Mucosa of rectum (tissue), 2 donors: ENCODE results near the gene HECTD4.
"Not testable (repeated sequence)": the region's sequence is repeated elsewhere in the genome, so short reads cannot be mapped to it uniquely, and the experiment has no call there.

Experiments
- H3K27ac ChIP-seq, 2 donors: one replicate each; pipeline ENCODE4 v1.7.0; 2013; ENCODE audit warnings: inconsistent platforms in 2 of 2, low read depth in 2 of 2, low read length in 2 of 2
- H3K27me3 ChIP-seq, 2 donors: one replicate each; pipeline ENCODE4 v1.7.0; 2013; ENCODE audit warnings: low read length in 2 of 2; ENCODE audit not compliant: control insufficient read depth in 2 of 2, insufficient read depth in 2 of 2
- H3K36me3 ChIP-seq, 2 donors: one replicate each; pipeline ENCODE4 v1.7.0; 2013; ENCODE audit warnings: low read length in 2 of 2; ENCODE audit not compliant: control insufficient read depth in 2 of 2, insufficient read depth in 2 of 2
- H3K4me1 ChIP-seq, 2 donors: one replicate each; pipeline ENCODE4 v1.7.0; 2013; ENCODE audit warnings: low read length in 2 of 2, mild to moderate bottlenecking in 1 of 2; ENCODE audit not compliant: control insufficient read depth in 2 of 2, insufficient read depth in 2 of 2
- H3K4me3 ChIP-seq, 2 donors: one replicate each; pipeline ENCODE4 v1.7.0; 2013; ENCODE audit warnings: low read length in 2 of 2
- H3K9ac ChIP-seq, 2 donors: one replicate each; pipeline ENCODE4 v1.7.0; 2013; ENCODE audit warnings: low read length in 2 of 2, low read depth in 1 of 2, mild to moderate bottlenecking in 1 of 2
- H3K9me3 ChIP-seq, 2 donors: one replicate each; pipeline ENCODE4 v1.7.0; 2013; ENCODE audit warnings: low read length in 2 of 2; ENCODE audit not compliant: control insufficient read depth in 2 of 2
- donor health status: healthy.
- donor health status: Normal muscosa, but diverticular disease.

Gene HECTD4

DNA sequence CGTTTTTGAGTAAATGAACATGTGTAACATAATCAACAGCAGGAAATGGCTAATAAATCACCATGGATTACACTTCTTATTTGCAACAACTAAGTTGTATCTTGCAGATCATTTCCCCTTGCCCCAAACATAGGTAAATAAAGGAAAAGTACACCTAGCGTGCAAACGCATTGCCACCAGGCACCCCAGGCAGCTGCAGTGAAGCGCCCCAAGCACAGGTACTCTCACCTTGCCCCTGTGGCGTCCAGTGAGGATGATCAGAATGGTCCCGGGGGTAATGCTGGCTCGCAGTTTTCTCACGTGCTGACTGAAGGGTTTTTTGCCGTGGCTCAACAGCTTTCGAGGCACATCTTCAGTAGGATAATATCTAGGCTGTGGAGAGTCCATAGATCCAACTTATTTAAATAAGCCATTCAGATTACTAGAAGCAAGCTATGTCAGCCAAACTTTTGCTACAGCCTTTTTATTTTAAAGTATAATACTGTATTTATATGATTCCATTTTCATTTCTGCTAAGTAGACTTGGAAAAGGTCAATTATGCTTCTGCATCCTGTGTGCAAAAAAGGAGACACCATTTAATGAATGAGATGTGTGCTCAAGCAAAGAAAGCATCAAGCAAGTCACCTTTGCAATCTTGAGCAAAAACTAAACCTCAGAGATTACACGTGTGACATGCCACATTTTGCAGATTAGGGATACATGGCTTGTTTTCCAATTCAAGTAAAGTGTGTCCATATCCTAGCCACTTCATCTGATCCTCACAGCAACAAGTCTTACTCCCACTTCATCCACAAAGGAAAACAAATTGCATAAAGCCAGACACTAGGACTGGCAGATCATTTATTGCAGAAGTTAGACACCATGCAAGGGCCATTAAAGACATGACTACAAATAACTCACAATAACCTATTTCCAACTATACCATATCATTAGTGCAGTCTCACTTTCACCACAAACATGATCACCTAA is 24.6 kb upstream of the HECTD4 start:
- Histone ChIP-seq H3K9ac (no peak overlapping the region), H3K9me3 (no peaks in the 10 kb centered on the region), H3K4me3 (no peak overlapping the region), H3K27ac (no peak overlapping the region), H3K4me1 (peaks cover 4 to 13% of the 10 kb centered on the region in 2 donors), H3K27me3 (no peaks in the 10 kb centered on the region), H3K36me3 (peaks cover 32 to 38% of the 10 kb centered on the region in 2 donors)

DNA sequence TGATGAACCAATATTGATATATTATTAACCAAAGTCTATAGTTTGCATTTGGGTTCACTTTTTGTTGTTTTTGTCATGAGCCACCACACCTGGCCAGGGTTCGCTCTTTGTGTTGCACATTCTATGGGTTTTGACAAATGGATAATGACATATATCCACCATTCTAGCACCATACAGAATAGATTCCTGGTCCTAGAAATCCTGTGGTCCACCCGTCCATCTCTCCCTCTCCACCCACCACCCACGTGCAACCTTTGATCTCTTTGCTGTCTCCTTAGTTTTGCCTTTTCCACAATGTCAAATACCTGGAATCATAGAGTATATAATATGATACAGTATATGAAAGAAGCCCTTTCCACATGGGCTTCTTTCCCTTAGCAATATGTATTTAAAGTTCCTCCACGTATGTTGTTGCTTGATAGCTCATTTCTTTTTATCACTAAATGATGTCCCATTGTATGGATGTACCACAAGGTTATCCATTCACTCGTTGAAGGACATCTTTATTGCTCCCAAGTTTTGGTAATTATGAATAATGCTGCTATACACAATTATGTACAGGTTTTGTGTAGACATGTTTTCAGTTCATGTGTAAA is 19.8 kb upstream of the HECTD4 start:
- Histone ChIP-seq H3K4me1 (peaks cover 0 to under 1% of the 10 kb centered on the region in 2 donors), H3K9ac (no peak overlapping the region), H3K36me3 (peaks cover 24 to 27% of the 10 kb centered on the region in 2 donors), H3K4me3 (no peak overlapping the region), H3K27me3 (no peaks in the 10 kb centered on the region), H3K9me3 (no peaks in the 10 kb centered on the region), H3K27ac (no peak overlapping the region)

DNA sequence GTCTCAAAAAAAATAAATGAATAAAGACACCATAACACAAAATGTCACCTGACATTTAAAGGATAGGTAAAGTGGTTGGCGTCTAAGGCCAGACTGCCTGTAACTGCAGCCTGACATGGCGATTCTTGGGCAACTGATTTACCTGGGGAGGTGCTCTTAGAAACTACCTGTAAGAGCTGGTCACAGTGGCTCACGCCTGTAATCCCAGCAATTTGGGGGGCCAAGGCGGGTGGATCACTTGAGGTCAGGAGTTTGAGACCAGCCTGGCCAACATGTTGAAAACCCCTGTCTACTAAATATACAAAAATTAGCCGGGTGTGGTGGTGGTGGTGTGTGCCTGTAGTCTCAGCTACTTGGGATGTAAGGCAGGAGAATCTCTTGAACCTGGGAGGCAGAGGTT is 18.8 kb upstream of the HECTD4 start:
- no peak overlapping the region for H3K4me3 ChIP-seq
- no peak overlapping the region for H3K27ac ChIP-seq
- H3K4me1 ChIP-seq: no peaks in the 10 kb centered on the region
- H3K9ac ChIP-seq: no peak overlapping the region
- peaks cover 16 to 18% of the 10 kb centered on the region in 2 donors for H3K36me3 ChIP-seq
- no peaks in the 10 kb centered on the region for H3K9me3 ChIP-seq
- H3K27me3 ChIP-seq: no peaks in the 10 kb centered on the region

DNA sequence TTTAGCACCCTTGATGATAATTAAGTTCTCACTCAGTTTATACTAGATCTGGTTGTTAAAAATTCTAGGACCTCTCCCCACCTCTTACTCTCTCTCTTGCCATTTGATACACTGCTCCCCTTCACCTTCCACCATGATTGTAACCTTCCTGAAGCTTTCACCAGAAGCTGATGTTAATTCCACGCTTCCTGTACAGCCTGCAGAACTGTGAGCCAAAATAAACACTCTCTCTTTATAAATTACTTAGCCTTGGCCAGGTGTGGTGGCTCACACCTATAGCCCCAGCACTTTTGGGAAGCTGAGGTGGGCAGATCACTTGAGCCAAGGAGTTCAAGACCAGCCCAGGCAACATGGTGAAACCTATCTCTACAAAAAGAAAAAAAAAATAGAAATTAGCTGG is 11.1 kb upstream of the HECTD4 start:
- Histone ChIP-seq H3K4me3 (no peak overlapping the region), H3K27ac (no peak overlapping the region), H3K4me1 (no peaks in the 10 kb centered on the region), H3K9ac (no peak overlapping the region), H3K36me3 (no peaks in the 10 kb centered on the region), H3K9me3 (no peaks in the 10 kb centered on the region), H3K27me3 (no peaks in the 10 kb centered on the region)

DNA sequence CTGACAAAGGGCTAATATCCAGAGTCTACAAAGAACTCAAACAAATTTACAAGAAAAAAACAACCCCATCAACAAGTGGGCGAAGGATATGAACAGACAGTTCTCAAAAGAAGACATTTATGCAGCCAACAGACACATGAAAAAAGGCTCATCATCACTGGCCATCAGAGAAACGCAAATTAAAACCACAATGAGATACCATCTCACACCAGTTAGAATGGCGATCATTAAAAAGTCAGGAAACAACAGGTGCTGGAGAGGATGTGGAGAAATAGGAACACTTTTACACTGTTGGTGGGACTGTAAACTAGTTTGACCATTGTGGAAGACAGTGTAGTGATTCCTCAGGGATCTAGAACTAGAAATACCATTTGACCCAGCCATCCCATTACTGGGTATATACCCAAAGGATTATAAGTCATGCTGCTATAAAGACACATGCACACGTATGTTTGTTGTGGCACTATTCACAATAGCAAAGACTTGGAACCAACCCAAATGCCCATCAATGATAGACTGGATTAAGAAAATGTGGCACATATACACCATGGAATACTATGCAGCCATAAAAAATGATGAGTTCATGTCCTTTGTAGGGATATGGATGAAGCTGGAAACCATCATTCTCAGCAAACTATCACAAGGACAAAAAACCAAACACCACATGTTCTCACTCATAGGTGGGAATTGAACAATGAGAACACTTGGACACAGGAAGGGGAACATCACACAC is 7.9 kb upstream of the HECTD4 start:
- H3K27me3 ChIP-seq, H3K36me3 ChIP-seq, H3K9ac ChIP-seq, H3K4me3 ChIP-seq, H3K27ac ChIP-seq, H3K4me1 ChIP-seq, H3K9me3 ChIP-seq: not testable (repeated sequence)

DNA sequence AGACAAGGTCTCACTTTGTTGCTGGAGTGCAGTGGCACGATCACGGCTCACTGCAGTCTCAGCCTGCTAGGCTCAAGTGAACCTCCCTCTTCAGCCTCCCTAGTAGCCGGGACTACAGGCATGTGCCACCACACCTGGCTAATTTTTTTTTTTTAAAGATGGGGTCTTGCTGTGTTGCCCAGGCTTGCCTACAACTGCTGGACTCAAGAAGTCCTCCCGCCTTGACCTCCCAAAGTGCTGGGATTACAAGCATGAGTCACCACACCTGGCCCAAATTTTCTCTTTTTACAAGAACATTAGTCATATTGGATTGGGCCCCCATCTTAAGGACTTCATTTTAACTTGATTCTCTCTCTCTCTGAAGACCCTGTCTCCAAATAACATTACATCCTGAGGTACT is 7.0 kb upstream of the HECTD4 start:
- Histone ChIP-seq H3K36me3 (no peaks in the 10 kb centered on the region), H3K4me1 (no peaks in the 10 kb centered on the region), H3K27ac (no peak overlapping the region), H3K9ac (no peak overlapping the region), H3K9me3 (no peaks in the 10 kb centered on the region), H3K27me3 (no peaks in the 10 kb centered on the region), H3K4me3 (no peak overlapping the region)

DNA sequence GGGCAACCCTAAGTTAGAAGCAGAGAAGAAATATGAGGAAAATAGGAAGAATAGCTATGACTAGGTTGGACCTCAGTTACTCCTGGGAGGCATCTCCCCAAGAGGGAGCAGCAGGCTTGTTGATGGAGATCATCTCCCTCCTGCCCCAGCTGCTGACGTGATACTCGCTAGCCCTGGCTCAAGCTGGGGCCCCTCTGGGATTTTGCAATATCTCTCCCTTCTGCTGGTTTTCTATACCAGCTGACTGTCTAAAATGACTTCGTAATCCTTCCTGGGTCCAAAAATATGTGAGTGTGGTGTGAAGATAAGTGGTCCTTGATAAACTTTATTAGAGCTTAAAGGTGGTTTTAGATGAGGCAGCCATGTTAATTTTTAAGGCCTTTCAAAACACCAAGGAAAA is 4.5 kb upstream of the HECTD4 start:
- H3K9ac ChIP-seq: no peak overlapping the region
- no peak overlapping the region for H3K4me3 ChIP-seq
- H3K36me3 ChIP-seq: no peaks in the 10 kb centered on the region
- H3K27ac ChIP-seq: no peak overlapping the region
- peaks cover 0 to 4% of the 10 kb centered on the region in 2 donors for H3K4me1 ChIP-seq
- no peaks in the 10 kb centered on the region for H3K27me3 ChIP-seq
- H3K9me3 ChIP-seq: no peaks in the 10 kb centered on the region

DNA sequence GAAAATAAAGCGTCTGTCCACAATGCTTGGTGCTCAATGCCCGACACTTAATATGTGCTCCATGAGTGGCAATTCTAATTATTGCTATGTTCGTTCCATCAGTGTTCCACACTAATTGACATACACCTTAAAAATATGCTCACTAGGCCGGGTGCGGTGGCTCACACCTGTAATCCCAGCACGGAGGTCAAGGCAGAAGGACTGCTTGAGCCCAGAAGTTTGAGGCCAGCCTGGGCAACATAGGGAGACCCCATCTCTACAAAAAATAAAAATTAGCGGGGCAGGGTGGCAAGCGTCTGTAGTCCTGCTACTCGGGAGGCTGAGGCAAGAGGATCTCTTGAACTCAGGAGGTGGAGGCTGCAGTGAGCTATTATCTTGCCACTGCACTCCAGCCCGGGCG is 635 bp upstream of the HECTD4 start:
- Histone ChIP-seq H3K4me1 (peaks cover 12 to 17% of the 10 kb centered on the region in 2 donors), H3K9ac (peak overlapping the region; percentile 74 to 86), H3K4me3 (peak overlapping the region; percentile 79 to 83), H3K27ac (peak overlapping the region in 1 of 2 donors; percentile 70), H3K36me3 (no peaks in the 10 kb centered on the region), H3K27me3 (no peaks in the 10 kb centered on the region), H3K9me3 (no peaks in the 10 kb centered on the region)

DNA sequence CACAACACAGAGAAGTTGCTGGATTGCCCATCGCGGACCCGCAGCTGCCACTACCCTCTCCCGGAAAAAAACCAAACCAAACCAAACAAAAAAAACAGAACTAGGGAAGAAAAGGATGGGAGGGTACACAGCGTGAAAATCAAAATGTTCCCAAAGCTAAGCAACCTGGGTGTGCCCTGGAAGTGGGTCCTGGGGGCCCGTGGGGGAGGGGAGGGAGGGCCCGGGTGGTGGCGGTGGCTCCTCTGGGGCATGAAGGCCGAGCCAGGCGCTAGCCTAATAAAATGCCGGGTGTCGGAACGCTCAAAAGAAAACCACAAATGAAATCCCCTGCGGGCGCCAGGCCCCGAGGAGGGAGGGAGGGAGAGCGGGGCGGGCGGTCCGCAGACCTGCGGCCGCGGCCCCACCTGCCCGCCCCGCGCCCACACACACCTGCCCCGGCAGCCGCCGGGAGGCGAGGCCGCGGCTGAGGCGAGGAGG is 787 bp downstream of the HECTD4 start:
- peak overlapping the region; percentile 63 to 86 for H3K9ac ChIP-seq
- H3K4me1 ChIP-seq: peaks cover 12 to 17% of the 10 kb centered on the region in 2 donors
- no peaks in the 10 kb centered on the region for H3K36me3 ChIP-seq
- no peaks in the 10 kb centered on the region for H3K27me3 ChIP-seq
- H3K9me3 ChIP-seq: no peaks in the 10 kb centered on the region
- H3K27ac ChIP-seq: peak overlapping the region; percentile 75 to 83
- peak overlapping the region; percentile 77 to 83 for H3K4me3 ChIP-seq
